Measurements from ENCODE around the gene FOXO6.

FOXO6 gene

DNA sequence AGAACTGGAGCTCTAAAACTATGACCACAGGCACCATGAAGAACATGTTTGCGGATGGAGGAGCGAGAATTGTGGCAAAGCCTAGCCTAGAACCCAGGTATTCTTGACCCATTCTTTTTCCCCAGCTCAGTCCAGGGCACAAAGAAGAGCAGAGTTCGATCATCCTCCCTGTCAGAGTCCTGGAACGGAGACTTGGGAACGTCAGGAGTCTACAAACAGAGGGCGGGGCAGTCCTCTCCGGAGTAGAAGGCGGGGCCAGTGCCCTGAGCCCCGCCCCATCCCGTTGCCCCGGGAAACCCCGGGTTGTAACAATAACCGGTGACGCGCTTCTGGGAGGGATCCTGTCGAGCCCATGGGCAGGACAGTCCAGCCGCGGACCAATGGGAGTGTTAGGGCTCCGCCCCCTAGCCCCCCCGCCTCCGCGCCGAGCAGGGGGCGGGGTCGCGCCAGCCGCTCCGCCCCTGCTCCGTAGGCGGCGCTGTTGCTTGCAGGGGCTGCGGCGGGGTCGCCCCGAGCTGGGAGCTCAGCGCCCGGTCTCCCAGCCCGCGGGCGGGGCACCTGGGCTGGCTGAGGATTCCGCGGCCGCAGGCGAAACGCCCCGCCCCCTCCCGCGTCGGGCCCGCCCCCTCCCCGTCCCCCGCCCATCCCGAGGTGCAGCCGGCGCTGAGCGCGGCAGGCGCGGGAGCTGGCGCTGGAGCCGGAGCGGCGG is at the start of gene FOXO6:
FOXO6 (plus strand) TSS at position 649 of the 709 bp plus-strand sequence.
- TF ChIP-seq, protein P1, sequence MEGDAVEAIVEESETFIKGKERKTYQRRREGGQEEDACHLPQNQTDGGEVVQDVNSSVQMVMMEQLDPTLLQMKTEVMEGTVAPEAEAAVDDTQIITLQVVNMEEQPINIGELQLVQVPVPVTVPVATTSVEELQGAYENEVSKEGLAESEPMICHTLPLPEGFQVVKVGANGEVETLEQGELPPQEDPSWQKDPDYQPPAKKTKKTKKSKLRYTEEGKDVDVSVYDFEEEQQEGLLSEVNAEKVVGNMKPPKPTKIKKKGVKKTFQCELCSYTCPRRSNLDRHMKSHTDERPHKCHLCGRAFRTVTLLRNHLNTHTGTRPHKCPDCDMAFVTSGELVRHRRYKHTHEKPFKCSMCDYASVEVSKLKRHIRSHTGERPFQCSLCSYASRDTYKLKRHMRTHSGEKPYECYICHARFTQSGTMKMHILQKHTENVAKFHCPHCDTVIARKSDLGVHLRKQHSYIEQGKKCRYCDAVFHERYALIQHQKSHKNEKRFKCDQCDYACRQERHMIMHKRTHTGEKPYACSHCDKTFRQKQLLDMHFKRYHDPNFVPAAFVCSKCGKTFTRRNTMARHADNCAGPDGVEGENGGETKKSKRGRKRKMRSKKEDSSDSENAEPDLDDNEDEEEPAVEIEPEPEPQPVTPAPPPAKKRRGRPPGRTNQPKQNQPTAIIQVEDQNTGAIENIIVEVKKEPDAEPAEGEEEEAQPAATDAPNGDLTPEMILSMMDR (conservative IDR thresholded peaks at IDR 0.05; ENCODE audit: low read depth, low read length): peak; percentile 49
- H3K4me3 ChIP-seq (ENCODE audit: low read length): peak within 1 kb of the TSS; percentile 78
- DNase-seq (ENCODE audit: low read depth): peak; percentile 94

DNA sequence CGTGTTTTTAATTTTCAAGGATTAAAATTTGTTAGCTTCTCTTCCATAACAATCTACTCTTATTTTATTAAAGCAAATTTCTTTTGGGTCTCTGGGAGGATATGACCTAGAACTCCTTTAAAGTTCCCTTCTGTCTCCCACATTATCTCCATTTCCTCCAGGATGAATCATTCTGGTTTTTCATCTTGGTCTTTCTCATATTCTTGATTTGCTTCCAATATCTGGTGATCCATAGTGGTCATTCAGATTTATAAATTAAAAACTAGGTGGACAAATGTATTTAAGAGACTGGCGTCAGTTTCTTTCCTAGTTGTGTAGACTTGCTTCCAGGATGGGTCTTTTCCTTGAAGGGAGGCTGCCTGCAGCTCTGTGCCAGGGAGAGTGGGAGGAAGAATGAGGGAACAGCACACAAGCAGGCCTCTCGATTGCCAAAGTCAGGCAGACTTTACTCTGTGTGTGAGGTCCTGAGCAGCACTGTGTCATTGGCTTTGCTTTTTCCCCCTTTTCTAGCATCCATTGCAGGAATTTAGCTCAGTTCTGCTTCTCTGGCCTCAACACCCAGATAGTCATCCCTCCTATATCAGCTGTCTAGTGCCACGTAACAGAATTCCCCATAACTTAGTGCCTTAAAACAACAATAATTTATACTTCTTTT is 48.1 kb upstream of the FOXO6 start:
- TF ChIP-seq, protein P1 (conservative IDR thresholded peaks at IDR 0.05; ENCODE audit: low read depth, low read length): no peak
- no peak overlapping the region for H3K4me3 ChIP-seq (ENCODE audit: low read length)
- DNase-seq (ENCODE audit: low read depth): no peak

DNA sequence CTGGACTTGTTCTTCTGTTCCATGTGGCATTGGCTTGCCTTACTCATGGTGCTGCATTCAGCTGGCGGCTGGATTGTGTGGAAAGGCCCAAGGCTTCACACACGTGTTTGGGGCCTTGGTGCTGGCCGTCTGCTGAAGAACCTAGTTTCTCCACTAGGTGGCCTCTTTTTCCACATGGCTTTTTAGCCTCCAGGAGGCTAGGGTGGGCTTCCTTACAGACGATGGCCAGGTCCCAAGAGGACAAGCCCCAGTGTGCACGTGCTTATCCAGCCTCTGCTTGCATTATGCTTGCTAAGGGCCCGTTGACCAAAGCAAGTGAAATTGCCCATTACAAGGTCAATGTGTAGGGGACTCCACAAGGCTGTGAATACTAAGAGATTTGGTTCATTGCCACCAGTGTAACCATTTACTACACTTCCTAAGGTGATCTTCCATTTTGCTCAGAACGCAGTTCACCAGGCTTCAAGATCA is 47.5 kb upstream of the FOXO6 start:
- DNase-seq (ENCODE audit: low read depth): no peak
- no peak overlapping the region for H3K4me3 ChIP-seq (ENCODE audit: low read length)
- TF ChIP-seq, protein P1 (conservative IDR thresholded peaks at IDR 0.05; ENCODE audit: low read depth, low read length): peak; percentile 64

DNA sequence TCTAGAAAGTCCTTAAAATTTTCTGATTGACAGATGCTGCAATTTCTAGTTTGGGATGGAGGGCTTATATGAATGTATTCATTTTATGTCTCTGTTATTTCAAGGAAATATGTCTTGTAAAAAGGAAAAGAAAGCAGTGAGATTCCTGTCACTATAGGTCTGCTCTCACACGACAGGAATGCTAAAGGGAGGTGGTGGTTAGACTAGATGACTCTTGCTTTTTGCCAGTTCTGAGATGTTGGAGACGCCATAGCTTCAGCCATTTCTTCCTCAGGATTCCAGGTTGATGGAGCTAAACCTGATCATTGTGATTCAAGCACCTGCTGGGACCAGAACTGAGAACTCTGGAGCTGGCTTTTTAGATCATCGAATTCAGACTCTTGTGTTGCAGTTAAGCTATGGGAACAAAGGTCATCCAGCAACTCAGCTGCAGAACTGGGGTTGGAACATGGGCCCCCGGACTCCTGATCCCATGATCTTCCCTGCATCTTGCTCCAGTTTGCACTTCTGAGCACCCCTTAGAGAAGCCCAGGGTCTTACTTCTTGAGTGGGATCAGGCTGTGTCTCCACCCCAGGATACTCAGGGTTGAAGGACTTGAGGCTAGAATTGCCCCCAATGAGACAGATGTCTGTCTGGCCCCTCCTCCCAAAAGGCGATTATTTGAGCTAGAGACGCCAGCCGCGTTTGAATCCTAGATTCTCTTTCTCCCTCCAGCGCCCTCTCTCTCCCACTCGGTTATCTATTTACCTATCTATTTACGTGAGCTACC is 46.7 kb upstream of the FOXO6 start:
- H3K4me3 ChIP-seq (ENCODE audit: low read length): no peak overlapping the region
- TF ChIP-seq, protein P1 (conservative IDR thresholded peaks at IDR 0.05; ENCODE audit: low read depth, low read length): no peak
- DNase-seq (ENCODE audit: low read depth): no peak

DNA sequence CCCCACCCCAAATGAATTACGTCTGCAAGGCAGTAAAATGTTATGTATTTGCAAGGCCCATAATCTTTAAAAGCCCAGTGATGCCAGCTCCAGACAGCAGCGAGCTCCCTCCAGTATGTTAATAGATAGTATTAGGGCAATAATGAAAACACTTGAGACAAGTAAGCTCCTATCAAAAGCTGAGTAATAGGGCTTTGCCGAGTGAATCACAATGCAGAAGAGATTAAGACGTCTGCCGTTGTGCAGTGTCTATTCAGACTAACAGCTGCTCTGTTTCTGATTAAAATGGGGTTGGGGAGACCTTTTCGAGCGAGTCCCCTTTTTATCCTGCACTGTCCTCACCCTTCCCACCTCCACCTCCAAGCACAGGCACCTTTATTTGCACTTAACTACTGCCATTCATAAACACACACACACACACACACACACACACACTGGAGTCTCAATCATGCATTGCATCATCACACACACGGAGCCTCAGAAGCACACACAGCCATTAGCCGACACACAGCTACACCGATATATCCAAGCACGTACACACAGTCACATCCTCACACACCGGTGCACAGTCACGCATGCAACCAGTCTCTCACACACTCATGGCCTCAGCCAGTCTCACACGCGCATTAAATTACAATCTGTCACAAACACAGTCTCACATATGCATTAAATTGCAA is 46.0 kb upstream of the FOXO6 start:
- TF ChIP-seq, protein P1 (conservative IDR thresholded peaks at IDR 0.05; ENCODE audit: low read depth, low read length): no peak
- DNase-seq (ENCODE audit: low read depth): no peak
- no peak overlapping the region for H3K4me3 ChIP-seq (ENCODE audit: low read length)

DNA sequence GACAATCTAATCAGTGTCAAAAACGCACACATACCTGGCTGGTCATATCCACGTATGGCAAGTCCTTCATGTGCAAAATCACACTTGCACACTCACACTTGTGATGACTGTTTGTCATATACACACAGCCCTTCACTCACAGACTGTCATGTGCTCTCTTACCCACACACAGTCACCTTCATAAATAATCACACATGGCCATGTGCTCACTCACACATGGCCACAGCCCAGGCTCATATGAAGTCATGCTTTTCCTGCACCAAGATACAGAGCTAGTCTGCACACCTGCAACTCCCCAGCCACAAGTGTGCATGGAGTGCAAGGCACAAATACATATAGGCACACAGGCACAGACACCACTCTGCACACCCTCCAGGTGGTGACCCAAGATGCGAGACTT is 45.4 kb upstream of the FOXO6 start:
- H3K4me3 ChIP-seq (ENCODE audit: low read length): no peak overlapping the region
- TF ChIP-seq, protein P1 (conservative IDR thresholded peaks at IDR 0.05; ENCODE audit: low read depth, low read length): no peak
- DNase-seq (ENCODE audit: low read depth): no peak
